Left cardiac atrium (tissue), 4 donors: ENCODE measurements around the gene NLK. TPM values are rescaled to one million over a fixed set of nuclear protein-coding genes. Genes with fewer than 3 reads are reported as not detected.
"Not testable (repeated sequence)": the region's sequence is repeated elsewhere in the genome, so short reads cannot be mapped to it uniquely, and the experiment has no call there.

Experiments used
- ATAC-seq, 2 donors: fragments of 200-7000 bp; cut with Tn5 transposase; one replicate each; pipeline ENCODE4 v1.9.1; 2020; ENCODE audit warnings: mild to moderate bottlenecking in 2 of 2, moderate library complexity in 2 of 2
- DNase-seq: peaks from one replicate; pipeline ENCODE4 v3.0.0-alpha.2; 2020
- intact Hi-C, 2 donors: fragments of 100-400 bp; cut with DNase I; formaldehyde crosslinking; loops; one replicate each; pipeline versions ENCODE4 v1.14.1 to v1.15.1; 2022 to 2023
- total RNA-seq, 2 donors: library from RNA; stranded (reverse); fragmentation: NEBNext Ultra II Directional; extraction: Animal tissue kit (Norgen Biotek cat#: 25700); gene quantifications; one replicate each; pipeline ENCODE4 v1.2.1, GENCODE V29; 2021
- donor health status: DM: no; HTN: yes; CAD: no.
- donor health status: DM: no; HTN: yes; CAD: no; lungs with severe emphysema.
- donor health status: DM: yes; HTN: yes; CAD: no.
- donor health status: Dilated cardiomyopathy.

Gene NLK
- total RNA-seq, 2 donors from 2014 or later, result 19.4 to 22.5 TPM

DNA sequence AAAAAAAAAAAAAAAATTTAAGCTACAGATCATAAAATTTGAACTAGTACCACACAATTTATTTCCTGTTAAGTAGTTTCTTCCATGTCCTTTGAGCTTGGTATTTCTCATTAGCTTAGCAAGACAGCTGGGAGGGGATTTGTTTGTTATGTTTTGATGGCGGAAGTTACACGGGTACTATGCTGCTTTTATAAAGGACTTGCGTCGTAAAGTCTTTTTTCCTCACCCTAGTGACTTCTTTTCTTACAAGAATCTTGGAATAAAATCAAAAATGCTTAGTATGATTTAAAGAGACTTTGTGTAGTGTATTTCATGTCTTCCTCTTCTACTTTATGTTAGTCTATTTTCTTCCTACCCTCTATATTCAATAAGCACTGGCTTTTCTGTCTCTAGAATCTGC lies 89.1 kb downstream of the NLK start:
- intact Hi-C loops, result no loop called here
- ATAC-seq (no peak), DNase-seq (no peak)

DNA sequence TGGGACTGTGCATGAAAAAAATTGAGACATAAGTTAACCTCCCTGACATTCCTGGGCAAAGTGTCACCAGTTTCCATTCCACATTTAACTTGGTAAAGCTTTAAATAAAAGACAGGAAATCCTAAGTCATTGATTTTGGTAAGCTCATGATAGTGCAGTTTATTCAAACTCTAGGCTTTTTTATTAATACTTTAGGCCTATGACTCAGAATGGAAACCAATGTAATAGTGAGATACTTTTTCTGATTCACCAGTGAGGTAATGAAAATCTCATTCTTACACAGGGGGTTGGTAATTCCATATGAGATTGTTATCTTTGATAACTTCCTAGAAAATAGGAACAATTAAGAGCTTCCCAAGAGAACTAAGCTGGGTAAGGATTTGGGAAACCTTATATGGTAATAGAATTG lies 91.1 kb downstream of the NLK start:
- intact Hi-C loops, result no loop called here
- no peak for ATAC-seq
- no peak for DNase-seq

DNA sequence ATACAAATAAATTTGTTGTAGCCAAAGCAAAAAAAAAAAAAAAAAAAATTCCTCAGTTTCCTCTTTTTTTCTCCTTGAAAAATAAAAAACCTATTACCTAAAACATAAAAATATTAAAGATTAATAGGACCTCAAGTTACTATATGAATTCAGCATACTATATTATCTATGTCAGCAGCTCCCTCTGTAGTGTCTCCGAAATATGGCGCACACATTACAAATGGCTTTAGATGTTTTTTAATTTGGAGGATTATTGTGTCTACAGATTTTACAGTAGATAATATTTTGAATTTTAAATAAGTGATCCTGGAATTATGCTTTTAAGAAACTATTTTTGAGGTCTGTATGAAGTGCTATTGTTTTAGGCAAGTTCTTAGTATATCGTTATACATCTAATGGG lies 94.4 kb downstream of the NLK start:
- intact Hi-C loops, result no loop called here
- DNase-seq, result no peak

DNA sequence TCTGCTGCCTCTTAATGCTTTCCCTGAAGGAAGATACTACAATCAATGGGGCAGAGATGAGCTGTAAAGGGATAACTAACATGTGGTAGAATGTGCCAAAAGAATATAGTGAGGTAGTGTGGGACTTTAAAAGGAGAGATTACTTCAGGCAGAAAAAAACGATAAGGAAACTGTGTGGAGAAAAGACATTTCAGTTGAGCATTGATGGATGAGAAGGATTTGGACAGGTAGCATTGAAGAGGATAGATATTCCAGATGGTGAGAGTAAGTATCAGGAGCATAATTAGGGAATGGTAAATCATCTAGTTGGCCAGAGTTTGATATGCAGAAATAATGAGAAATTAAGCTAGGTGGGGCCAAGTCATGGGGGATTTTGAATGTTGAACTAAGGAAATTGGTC lies 97.3 kb downstream of the NLK start:
- no peak for ATAC-seq
- intact Hi-C loops, result loop anchor here in 1 of 2 donors (10.0 kb wide), 1 partner anchor 245 kb away; the partner anchor contains the start of gene LYRM9
- no peak for DNase-seq

More for the DNA sequence above, 94.4 kb downstream of the NLK start:
- ATAC-seq, result no peak

DNA sequence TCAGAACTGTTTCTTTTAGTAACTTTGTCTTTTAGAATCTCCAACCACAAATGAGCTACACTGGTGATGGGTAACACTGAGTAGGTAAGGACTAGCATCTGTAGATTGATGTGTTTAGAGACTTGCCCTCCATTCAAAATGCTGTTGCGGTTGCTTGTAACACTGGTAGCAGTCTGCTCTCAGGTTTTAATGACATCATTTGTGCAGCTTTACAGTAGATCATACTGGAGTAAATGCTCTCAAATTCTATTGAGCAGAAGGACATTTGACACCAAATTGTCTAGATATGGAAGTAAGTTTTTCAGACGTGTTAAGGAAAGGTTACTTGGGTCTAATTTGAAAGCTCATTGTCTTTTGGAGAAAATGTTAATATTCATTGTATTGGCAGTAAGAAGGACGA lies 98.8 kb downstream of the NLK start:
- intact Hi-C loops, result loop anchor here in 1 of 2 donors (10.0 kb wide), 1 partner anchor 247 kb away; the partner anchor contains the start of gene LYRM9
- ATAC-seq (no peak), DNase-seq (no peak)

DNA sequence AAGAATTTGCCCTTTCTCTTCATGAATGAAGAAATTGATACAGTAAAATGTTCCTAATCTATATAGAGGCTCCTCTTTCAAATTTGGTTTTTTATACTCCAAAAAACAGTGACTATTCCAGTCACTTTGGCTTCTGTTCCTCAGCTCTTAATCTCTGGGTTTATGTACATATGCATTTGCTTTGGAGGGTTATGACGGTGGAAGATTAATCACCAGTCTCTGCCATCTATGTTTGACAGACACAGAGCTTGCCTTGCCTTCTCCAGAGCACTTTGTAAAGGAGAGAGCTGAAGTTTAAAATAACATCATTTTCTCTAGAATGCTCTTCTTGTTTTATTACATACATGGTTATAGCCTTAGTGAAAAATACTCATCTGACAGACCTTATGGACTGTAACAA lies 99.3 kb downstream of the NLK start:
- ATAC-seq (no peak), DNase-seq (no peak)
- intact Hi-C loops, result loop anchor here in 1 of 2 donors (10.0 kb wide), 1 partner anchor 247 kb away; the partner anchor contains the start of gene LYRM9

DNA sequence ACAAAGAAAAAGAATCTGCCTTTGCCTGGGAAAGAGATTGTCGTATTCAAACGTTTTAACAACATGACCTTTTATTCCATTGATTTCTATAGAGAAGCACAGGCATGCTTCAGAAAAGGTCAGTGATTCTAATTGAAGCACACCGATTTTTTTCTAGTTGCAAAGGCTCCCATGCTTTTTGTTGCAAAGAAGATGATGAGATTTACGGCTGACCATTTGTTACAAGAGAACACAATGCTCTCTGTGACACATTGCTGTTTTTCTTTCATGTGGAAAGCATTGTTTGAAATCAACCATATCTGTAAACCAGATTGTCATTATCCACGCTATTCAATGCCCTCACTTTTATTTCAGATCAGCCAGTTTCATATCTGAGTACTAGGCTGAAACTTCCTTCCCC lies 99.8 kb downstream of the NLK start:
- ATAC-seq, result no peak

DNA sequence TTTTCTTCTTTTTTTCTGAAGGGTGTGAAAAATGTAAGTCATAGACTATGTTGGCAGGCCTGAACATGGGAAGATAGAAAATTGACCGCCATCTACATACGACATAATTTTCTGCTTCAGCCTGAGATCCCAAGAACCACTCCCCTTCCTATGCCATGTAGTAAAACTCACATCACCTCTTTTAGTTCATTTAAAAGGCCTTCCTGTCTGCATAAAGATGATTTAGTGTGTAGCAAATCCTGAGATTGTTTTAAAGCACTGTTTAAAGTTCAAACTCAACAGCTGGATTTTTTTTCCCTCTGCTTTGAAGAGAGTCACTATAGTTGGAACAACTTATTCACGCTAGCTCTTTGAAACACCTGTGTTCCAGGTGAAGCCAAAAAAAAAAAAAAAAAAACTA lies 101.5 kb downstream of the NLK start:
- intact Hi-C loops, result loop anchor here in 1 of 2 donors (10.0 kb wide), 1 partner anchor 249 kb away; the partner anchor contains the start of gene LYRM9
- ATAC-seq, result no peak
- DNase-seq, result no peak

More for the DNA sequence above, 99.8 kb downstream of the NLK start:
- DNase-seq, result no peak
- intact Hi-C loops, result loop anchor here in 1 of 2 donors (10.0 kb wide), 1 partner anchor 248 kb away; the partner anchor contains the start of gene LYRM9

DNA sequence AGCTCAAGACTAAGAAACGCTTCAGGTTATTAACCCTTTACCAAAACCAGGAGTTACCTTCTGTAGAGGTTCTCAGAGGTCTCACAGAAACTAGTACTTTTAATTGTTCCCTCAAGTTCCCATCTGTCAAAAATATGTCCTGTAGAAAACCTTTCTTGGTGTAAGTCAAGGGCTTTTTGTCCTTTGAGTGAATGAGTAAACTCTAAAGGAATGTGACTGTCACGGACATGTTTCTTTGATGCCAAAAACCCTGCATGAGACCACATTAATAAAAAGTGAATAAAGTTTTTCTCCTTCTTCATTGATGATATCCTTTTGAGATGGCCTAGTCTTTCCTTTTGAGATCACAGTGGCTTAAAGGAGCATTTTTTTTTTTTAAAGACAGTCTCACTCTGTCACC lies 102.9 kb downstream of the NLK start:
- DNase-seq (no peak), ATAC-seq (no peak)
- intact Hi-C loops, result loop anchor here in 1 of 2 donors (10.0 kb wide), 1 partner anchor 251 kb away; the partner anchor contains the start of gene LYRM9

DNA sequence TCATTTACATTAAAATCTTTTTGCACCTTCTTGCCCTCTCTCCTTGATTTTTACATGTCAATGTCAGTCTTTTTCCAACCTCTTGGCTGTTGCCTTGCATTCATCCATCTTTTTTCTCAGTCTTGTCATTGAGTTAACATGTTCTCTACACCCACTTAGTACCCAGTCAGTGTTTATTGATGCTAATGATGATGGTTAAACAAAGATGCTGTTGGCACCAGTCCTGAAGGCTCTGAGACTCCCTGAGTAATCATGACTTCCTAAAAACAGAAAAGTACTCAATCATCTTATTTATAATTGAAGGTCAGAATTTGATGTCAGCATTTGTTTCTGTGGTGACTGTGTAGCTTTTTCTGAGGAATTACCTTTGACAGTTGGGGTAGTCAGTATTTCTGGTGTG lies 104.5 kb downstream of the NLK start:
- no peak for DNase-seq
- intact Hi-C loops, result loop anchor here in 1 of 2 donors (10.0 kb wide), 1 partner anchor 252 kb away; the partner anchor contains the start of gene LYRM9
- no peak for ATAC-seq

DNA sequence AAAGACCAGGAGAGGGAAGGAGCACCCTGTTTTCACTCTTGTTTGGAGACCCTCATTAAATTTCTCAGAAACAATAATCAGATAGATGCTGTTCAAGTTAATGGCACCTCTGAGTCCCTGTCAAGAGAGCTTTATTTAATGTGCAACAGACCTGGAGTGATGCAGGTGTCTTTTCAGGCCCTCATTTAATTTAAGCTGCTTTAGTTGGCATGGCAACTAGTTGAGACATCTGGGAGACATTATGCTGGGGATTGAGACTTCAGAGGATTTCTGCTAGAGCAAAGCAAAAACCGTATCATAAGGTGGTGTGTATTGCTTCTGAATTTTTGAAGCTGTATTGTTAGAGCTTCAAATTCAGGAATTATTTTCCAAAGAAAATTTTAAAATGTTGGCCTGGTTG lies 108.5 kb downstream of the NLK start:
- DNase-seq (no peak), ATAC-seq (no peak)
- intact Hi-C loops, result no loop called here

DNA sequence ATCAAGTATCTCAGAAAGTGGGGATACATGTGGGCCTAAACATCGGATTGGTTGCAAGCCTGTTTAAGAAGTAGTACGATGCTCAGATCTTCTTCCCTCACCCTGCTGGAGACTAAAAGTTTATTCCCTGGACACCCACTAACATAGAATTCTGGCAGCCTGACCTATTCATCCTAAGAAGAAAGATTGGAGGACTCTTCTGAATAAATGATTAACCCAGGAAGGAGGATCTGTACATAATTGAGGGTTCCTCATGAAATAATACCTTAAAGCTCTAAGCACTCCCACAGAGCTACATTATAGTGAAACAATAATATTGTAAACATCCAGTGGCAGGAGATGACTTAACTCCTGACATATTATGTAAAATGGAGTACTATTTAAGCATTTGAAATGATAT lies 111.7 kb downstream of the NLK start:
- no peak for ATAC-seq
- intact Hi-C loops, result no loop called here
- DNase-seq, result no peak

DNA sequence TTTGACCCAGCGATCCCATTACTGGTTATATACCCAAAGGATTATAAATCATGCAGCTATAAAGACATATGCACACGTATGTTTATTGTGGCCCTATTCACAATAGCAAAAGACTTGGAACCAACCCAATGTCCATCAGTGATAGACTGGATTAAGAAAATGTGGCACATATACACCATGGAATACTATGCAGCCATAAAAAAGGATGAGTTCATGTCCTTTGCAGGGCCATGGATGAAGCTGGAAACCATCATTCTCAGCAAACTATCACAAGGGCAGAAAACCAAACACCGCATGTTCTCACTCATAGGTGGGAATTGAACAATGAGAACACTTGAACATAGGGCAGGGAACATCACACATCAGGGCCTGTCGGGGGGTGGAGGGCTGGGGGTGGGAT lies 112.9 kb downstream of the NLK start:
- ATAC-seq, DNase-seq: not testable (repeated sequence)
- intact Hi-C loops, result loop anchor here in 1 of 2 donors (5.0 kb wide), 1 partner anchor 33 kb away; no protein-coding TSS in a partner anchor

DNA sequence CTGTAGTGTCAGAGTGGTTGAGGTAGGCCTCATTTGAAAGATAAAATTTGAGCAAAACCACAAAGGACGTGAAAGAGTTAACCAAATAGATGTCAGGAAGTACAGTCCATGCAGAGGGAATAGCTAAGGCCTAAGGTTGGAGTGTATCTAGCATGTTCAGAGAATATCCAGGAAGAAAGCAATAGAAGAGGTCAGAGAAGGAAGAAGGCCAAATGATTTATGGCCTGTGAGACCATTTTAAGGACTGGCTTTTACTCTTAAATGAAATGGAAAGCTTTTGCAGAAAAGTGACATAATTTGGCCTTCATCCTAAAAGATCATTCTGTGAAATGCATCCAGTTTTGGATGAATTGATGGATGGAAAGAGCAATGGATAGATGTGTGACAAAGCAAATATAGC lies 116.5 kb downstream of the NLK start:
- ATAC-seq, result no peak
- no peak for DNase-seq
- intact Hi-C loops, result loop anchor here in 1 of 2 donors (5.0 kb wide), 1 partner anchor 37 kb away; no protein-coding TSS in a partner anchor

DNA sequence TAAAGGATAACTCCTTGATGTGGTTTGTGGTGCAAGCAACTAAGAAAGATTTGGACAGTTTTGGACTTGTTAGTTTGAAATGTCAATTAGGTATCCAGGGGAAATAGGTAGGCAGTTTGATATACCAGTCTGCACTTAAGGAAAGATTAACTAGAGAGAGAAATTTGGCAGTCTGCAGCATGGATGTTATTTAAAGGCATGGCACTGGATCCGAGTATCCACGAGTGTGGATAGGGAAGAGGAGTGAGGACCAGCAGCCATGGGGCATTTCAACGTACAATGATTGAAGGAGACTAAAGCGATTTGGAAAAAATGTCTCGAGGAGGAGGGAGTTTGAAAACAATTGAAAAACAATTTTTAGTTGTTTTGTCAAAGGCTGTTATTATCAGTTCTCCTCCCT lies 117.4 kb downstream of the NLK start:
- ATAC-seq, result no peak
- intact Hi-C loops, result loop anchor here in 1 of 2 donors (5.0 kb wide), 1 partner anchor 38 kb away; no protein-coding TSS in a partner anchor
- DNase-seq, result no peak

DNA sequence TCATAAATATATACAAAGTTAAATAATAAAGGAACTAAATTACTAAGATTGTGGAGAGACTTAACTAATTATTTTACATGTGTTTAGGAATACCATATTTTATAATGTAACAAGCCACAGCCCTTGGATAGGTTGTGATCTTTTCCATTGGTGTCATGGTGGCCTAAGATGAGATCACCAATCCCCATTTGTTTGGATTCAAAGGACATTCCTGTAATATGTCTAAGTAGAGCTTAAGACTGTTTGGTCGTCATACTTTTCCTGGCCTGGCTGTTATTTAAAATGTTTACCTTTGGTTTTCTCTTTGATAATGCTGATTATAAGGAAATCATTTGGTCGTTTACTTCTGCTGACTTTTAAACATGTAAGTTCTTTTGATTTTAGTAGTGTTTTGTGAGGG lies 118.1 kb downstream of the NLK start:
- ATAC-seq (no peak), DNase-seq (no peak)
- intact Hi-C loops, result no loop called here

DNA sequence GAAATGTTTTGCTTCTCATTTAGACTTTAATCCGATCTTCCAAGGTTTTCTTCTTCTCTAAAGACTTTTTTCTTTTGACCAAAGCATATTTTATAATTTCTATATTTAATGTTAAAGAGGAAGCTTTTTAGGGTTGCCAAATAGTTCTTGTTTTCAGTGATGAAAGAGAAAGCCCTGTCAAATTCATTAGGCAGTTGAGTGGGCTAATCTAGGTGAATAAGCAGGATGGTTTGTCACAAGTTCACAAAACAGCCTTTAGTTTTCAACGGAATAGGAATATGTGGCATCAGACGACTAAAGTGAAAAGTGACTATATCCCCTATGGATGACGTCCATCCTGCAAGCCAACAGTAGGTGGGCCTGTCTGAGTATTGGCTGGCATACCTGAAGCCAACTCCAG lies 118.8 kb downstream of the NLK start:
- ATAC-seq, result no peak
- DNase-seq, result no peak
- intact Hi-C loops, result no loop called here

DNA sequence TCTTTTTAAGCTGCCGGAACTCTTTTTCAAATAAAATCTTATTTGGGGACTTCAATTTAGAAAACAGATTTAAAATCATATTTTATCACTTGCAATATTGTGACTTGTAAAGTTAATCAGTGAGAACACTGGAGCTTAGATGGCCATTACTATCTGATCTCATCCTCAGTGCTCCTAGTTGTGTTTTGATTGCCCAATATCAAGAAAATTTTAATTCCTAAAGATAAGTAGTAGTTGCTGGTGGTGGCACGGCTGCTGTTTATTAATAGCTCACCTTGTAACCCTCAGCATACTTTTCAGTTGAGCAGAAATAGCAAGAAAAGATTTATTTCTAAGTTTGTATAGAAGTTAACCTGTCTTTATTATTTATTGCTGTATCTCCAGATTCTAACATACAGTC lies 124.0 kb downstream of the NLK start:
- intact Hi-C loops, result no loop called here
- no peak for DNase-seq

DNA sequence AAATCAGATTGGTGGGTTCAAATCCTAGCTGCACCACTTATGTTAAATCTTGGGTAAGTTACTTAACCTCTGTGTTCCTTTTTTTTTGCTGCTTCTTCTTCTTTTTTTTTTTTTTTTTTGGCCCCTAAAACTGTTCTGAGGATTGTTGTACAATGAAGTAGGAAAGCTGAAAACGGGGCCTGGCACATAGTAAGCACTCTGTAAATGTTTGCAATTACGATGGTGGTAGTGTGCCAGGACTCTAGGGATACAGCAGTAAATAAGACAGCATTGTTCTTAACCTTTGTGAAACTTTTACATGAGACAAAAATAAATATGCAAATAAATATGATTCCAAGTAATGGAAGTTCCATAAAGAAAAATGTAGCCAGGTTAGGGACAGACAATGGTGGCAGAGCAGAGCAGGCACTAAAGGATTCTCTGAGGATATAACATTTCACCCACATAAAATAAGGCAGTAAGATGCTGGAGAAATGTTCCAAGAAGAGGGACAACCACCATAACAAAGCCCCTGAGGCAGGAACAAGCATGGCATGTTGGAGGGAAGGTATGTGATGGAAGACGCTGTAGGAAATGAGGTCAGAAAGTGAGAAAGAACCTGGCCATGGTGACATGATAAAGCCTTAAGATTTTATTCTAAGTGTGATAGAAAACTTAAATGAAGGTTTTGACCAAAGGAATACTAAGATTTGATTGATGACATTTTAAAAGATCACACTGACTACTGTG lies 127.3 kb downstream of the NLK start:
- ATAC-seq (no peak), DNase-seq (no peak)
- intact Hi-C loops, result no loop called here

More for the DNA sequence above, 124.0 kb downstream of the NLK start:
- ATAC-seq, result no peak

DNA sequence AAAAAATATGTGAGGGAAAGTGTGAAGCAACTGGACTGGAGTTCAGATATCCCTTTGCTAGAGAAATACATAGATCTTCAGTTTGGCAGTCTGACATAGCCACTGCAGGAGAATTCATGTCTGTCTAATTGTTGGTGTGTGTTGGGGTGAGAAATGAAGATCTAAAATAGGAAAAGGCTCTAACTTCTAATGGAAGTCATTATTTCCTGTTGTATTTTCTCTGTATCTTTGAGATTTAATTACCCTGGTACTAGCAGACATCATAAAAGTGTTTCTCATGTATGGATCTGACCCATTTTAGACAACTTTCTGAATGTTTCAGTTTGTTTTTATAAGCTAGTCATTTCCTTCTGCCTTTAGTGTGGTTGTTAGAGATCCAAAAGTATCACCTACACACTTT lies 128.3 kb downstream of the NLK start:
- DNase-seq (no peak), ATAC-seq (no peak)
- intact Hi-C loops, result no loop called here
